D721Med (cell line): ENCODE measurements around the gene ALDH1B1.

Source experiments
- DNase-seq: peaks from one replicate; pipeline ENCODE4 v3.0.0; 2011; ENCODE audit warnings: low spot score; ENCODE audit not compliant: insufficient read length
- FAIRE-seq: peaks from 2 replicates; lab custom pipeline; 2011; peaks lifted over from hg19 to GRCh38; lab: Jason Lieb, UNC
- CTCF ChIP-seq: IDR thresholded peaks from 2 replicates; pipeline ENCODE4 v1.5.1; 2012; ENCODE audit warnings: mild to moderate bottlenecking, control low read depth; ENCODE audit not compliant: insufficient read depth; ENCODE audit errors: missing control alignments

Gene ALDH1B1

GRCh38 chr9:38445154-38446043 lies 52.9 kb downstream of the ALDH1B1 start:
- no peak for TF ChIP-seq CTCF
- DNase-seq (no peak), FAIRE-seq (no peak)

GRCh38 chr9:38447703-38448102 lies 55.2 kb downstream of the ALDH1B1 start:
- TF ChIP-seq CTCF = no peak
- DNase-seq (no peak), FAIRE-seq (no peak)
